ENCODE measurements around the gene PRKAR1B.

The PRKAR1B gene

DNA sequence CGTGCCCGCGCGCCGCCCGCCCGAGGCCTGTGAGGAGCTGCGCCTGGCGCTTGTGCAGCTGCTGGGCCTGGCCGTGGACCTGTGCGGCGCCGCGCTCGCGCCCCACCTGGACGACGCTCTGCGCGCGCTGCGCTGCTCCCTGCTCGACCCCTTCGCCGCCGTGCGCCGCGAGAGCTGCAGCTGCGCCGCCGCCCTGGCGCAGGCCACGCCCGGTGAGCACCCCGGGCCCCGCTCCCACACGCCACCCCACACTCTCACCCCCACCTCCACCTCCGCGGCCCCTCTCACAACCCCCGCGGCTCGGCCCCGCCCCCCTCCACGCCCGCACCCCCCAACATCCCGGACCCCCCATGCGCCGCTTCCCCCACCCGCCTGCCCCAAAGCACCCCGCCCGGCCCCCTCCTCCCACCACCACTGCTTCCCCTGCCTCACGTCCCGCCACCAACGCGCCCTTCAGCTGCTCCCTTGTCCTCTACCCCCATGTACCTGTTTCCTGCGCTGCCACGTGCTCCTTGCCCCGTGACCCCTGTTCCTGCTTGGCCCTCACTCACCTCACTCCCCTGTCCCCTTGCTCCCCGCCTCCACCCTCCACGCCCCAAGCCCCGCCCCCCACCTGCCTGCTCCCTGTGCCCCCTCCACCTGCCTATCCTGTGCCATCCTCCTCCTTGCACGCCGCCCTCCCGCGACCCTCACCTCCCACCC, at the start of gene PRKAR1B:
PRKAR1B (minus strand) TSS at position 178 of the 702 bp plus-strand sequence. CDS start 15,776 bp downstream, outside the sequence.
- peak; percentile 10 for DNase-seq

GRCh38 chr7:776381-776780, 49.3 kb upstream of the PRKAR1B start:
- no peak for DNase-seq

DNA sequence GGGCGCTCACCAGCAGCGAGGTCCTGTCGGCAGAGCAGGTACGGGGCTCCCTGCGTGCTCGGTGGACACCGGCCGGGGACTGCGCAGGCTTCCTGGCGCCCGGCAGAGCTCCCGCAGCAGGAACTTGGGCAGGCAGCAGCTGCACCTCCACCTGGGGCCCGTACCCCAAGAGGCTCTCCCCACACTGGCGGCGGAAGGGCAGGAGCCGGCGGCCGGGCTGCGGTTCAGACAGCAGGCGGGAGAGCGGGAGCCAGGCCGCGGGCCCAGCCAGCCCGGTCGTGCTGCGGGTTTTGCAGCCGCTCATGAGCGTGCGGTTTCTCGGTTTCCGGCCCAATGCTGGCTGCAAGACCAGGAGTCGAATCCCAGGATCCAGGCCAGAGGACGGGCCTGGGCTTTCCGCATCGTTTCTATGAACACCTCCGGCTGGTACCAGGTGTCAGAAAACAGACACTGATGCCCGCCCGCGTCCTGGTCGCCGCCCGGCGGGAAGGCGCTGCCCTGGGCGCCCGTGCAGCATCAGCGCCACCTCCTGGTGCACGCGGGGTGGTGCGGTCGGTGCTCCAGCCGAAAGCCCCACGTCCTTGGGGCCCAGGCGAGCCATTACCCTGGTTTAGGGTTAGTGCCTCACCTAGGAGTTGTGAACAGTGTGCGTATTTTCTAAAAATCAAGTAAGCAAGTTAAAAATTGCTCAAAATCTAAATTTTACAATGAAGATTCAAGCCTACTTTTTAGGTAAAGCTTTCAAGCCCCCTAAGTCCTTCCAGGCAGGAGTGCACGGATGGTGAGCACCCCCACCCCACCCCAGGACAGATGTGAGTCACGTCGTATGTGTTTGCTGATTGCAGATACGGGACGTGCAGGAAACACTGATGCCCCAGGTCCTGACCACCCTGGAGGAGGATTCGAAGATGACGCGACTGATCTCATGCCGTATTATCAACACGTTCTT, 47.4 kb upstream of the PRKAR1B start:
- peak; percentile 21 for DNase-seq

DNA sequence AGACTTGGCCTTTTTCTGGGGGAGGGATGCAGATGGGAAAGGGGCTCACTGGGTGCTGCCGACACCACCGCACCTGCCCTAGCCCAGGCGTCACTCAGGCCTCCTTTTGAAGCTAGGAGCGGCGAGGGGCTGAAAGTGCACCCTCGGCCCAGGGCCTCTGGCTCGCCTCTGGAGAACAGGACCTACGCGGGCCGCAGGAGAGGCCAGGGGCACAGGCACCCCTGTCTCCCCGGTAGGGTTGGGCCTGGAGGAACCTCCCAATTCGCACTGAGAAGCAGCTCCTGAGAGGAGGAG, 46.5 kb upstream of the PRKAR1B start:
- DNase-seq: no peak

GRCh38 chr7:772861-773621, 46.0 kb upstream of the PRKAR1B start:
- no peak for DNase-seq

- DNase-seq: no peak
Measured at GRCh38 chr7:772392-772791, 45.3 kb upstream of the PRKAR1B start.

GRCh38 chr7:772005-772294, 44.9 kb upstream of the PRKAR1B start:
- DNase-seq: no peak

- no peak for DNase-seq
Measured at GRCh38 chr7:771234-772004, 44.3 kb upstream of the PRKAR1B start.

DNA sequence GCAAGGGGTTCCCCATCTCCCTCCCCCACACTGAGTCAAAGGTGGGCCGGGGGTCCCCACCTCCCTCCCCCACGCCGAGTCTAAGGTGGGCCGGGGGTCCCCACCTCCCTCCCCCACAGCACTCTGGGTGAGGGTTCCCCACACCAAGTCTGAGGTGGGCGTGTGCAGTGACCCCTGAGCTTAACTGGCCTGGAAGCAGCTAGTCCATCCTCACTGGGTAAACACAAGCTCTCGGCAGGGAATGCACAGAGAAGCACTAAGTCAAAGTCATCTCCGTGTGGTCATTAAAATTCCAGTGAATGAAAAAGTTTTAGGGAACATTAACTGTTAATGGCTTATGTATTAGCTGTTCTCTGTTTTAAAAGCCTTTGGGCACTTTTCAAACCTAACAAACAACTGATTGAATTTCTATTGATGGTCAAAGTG, 43.7 kb upstream of the PRKAR1B start:
- DNase-seq: no peak

- no peak for DNase-seq
Measured at GRCh38 chr7:770336-770735, 43.3 kb upstream of the PRKAR1B start.

DNA sequence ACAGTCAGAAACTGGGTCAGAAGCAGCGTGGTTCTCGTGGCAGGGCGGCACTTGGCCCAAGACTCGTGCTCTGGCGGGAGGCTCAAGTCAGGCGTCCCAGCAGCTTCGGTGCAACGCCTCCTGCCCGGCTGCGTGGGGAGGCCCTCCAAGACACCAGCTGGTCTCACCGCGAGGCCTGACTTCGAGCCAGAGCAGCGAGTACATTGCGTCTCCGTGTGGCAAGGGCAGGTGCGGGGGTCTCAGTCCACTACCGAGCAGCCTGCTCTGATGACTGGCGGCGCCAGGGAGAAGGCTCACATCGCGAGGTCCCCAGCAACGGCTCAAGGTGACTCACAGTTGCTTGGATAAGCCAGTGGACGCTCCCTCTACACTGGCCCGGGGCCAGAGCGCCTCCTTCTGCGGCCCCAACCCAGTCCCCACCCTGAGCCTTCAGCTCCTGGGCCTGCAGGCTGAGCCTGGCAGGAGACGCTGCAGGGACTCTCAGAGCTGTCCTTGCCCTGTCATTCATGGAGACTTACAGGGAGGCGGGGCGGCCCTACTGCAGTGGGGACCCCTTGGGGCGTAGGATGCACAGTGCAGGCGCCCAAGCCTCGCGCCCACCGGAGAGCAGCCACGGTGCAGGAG, 41.9 kb upstream of the PRKAR1B start:
- no peak for DNase-seq

DNA sequence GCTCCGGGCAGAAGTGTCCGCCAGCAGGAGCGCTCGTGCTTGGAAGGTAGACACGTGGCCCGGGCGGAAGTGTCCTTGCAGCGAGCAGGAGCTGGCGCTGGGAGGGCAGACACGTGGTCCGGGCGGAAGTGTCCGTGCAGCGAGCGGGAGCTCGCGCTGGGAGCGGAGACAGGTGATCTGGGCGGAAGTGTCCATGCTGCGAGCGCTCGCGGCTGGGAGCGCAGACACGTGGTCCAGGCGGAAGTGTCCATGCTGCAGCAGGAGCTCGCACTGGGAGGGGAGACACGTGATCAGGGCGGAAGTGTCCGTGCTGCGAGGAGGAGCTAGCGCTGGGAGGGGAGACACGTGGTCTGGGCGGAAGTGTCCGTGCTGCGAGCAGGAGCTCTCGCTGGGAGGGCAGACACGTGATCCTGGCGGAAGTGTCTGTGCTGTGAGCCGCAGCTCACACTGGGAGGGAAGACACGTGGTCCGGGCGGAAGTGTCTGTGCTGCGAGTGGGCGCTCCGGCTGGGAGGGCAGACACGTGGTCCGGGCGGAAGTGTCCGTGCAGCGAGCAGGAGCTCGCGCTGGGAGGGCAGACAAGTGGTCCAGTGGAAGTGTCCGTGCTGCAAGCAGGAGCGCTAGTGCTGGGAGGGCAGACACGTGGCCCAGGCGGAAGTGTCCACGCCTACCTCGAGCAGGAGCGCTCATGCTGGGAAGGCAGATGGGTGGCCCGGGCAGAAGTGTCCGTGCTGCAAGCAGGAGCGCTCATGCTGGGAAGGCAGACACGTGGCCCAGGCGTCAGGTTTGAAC, 41.1 kb upstream of the PRKAR1B start:
- DNase-seq: no peak

DNA sequence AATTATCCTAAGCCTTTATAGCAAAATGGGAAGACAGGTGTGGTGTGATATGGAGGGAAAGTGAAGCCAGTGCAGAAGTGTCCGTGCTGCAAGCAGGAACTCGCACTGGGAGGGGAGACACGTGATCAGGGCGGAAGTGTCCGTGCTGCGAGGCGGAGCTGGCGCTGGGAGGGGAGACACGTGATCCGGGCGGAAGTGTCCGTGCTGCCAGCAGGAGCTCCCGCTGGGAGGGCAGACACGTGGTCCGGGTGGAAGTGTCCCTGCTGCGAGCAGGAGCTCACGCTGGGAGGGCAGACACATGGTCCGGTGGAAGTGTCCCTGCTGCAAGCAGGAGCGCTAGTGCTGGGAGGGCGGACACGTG, 40.5 kb upstream of the PRKAR1B start:
- no peak for DNase-seq

GRCh38 chr7:765383-765782, 38.3 kb upstream of the PRKAR1B start:
- DNase-seq: no peak

GRCh38 chr7:763762-764161, 36.7 kb upstream of the PRKAR1B start:
- no peak for DNase-seq

DNA sequence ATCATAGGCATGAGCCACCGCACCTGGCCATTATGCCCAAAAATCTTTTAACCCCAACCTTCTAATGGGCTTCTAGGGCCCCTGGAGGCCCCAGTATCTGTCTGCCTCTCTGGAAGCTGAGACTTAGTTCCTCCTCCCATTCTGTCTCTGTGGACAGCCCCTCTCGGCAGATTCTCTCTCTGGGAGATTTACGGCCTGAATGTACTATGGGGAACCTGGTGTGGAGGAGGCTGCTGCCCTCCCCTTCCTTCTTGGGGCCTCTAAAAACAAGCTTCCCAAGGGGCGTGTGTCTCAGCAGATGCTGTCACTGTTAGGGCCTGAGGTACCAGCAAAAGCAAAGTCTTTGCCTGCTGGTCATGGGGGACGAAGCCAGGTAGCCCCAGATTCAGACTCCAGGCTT, 35.8 kb upstream of the PRKAR1B start:
- DNase-seq: no peak

DNA sequence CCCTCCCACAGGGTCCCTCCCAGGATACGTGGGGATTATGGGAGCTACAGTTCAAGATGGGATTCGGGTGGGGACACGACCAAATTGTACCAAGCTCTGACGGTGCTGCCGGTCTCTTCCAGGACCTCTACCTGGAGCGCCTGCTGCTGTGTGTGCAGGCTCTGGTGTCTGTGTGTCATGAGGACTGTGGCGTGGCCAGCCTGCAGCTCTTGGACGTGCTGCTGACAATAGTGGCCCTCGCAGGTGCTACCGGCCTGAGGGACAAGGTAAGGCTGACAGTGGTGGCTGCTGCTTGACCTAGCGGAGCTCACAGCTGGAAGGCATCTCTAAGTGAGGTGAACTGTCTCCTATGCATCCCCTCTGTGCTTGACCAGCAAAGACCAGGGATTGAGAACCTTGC, 34.5 kb upstream of the PRKAR1B start:
- no peak for DNase-seq

GRCh38 chr7:761101-761500, 34.0 kb upstream of the PRKAR1B start:
- no peak for DNase-seq

DNA sequence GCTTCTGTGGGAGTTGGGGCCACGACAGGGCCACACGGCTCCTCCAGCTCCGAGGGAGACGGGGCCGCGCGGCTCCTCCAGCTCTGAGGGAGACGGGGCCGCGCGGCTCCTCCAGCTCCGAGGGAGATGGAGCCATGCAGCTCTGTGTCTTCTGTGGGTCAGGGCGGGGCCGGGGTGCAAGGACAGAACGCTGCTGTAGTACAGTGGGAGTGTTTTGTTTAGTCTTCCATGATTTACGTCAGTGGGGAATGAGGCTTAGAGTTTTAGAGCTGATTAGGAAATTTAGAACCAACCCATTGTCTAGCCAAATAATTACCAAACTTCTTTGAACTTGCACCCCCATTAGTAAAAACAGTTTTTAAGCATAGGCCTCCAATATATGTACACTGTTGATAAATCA, 32.9 kb upstream of the PRKAR1B start:
- DNase-seq: no peak

GRCh38 chr7:759569-759968, 32.5 kb upstream of the PRKAR1B start:
- no peak for DNase-seq

GRCh38 chr7:757741-758163, 30.7 kb upstream of the PRKAR1B start:
- DNase-seq: no peak

Measured in inflammatory macrophage treated with lipopolysaccharide for 4 hours (primary cell).